Erythroblast (primary cell): Measurements from ENCODE around the gene ZNF408.

ENCODE experiments used
- DNase-seq, 2 experiments: peaks; one replicate each; lab custom pipeline; 2025; lab: John Stamatoyannopoulos, UW
- GATA1 ChIP-seq: IDR thresholded peaks from 2 replicates; pipeline ENCODE4 v1.6.1; 2011; ENCODE audit warnings: low read depth, mild to moderate bottlenecking, control low read depth, low read length, moderate library complexity
- POLR2A ChIP-seq: IDR thresholded peaks from 2 replicates; pipeline ENCODE4 v1.6.1; 2011; ENCODE audit warnings: mild to moderate bottlenecking, low read length

ZNF408 gene

GRCh38 chr11:46722566-46723358, 21.9 kb downstream of the ZNF408 start:
- DNase-seq: no peak
- no peak for TF ChIP-seq POLR2A
- no peak for TF ChIP-seq GATA1

GRCh38 chr11:46723359-46723680, 22.5 kb downstream of the ZNF408 start:
- no peak for DNase-seq
- TF ChIP-seq GATA1: no peak

- no peak for TF ChIP-seq GATA1
- no peak for DNase-seq
Measured at GRCh38 chr11:46724088-46724487, 23.3 kb downstream of the ZNF408 start.

- TF ChIP-seq GATA1: no peak
- no peak for TF ChIP-seq POLR2A
- no peak for DNase-seq
Measured at GRCh38 chr11:46725338-46726205, 24.7 kb downstream of the ZNF408 start.

- no peak for TF ChIP-seq POLR2A
- TF ChIP-seq GATA1: no peak
Measured at GRCh38 chr11:46726206-46726862, 25.5 kb downstream of the ZNF408 start.

GRCh38 chr11:46727952-46728658, 27.3 kb downstream of the ZNF408 start:
- DNase-seq: no peak
- TF ChIP-seq GATA1 (no peak), POLR2A (no peak)

More at GRCh38 chr11:46726206-46726862, 25.5 kb downstream of the ZNF408 start:
- no peak for DNase-seq

GRCh38 chr11:46728659-46729040, 27.8 kb downstream of the ZNF408 start:
- no peak for DNase-seq

GRCh38 chr11:46729110-46730027, 28.5 kb downstream of the ZNF408 start:
- TF ChIP-seq POLR2A: no peak
- TF ChIP-seq GATA1: no peak
- DNase-seq: no peak

More at GRCh38 chr11:46728659-46729040, 27.8 kb downstream of the ZNF408 start:
- no peak for TF ChIP-seq POLR2A

- TF ChIP-seq POLR2A: no peak
- TF ChIP-seq GATA1: no peak
- DNase-seq: no peak
Measured at GRCh38 chr11:46731545-46731944, 30.7 kb downstream of the ZNF408 start.

GRCh38 chr11:46733234-46733633, 32.4 kb downstream of the ZNF408 start:
- TF ChIP-seq GATA1 (no peak), POLR2A (no peak)

GRCh38 chr11:46736146-46736545, 35.3 kb downstream of the ZNF408 start:
- TF ChIP-seq POLR2A: no peak
- TF ChIP-seq GATA1: no peak
- DNase-seq: no peak

More at GRCh38 chr11:46733234-46733633, 32.4 kb downstream of the ZNF408 start:
- no peak for DNase-seq

GRCh38 chr11:46736615-46737014, 35.8 kb downstream of the ZNF408 start:
- TF ChIP-seq POLR2A (no peak), GATA1 (no peak)
- no peak for DNase-seq

GRCh38 chr11:46737699-46738098, 36.9 kb downstream of the ZNF408 start:
- TF ChIP-seq GATA1 (no peak), POLR2A (no peak)
- DNase-seq: no peak
